Neural cell (in vitro differentiated cells): ENCODE data around the gene COA3. TPM values are rescaled to one million over a fixed set of nuclear protein-coding genes. Genes with fewer than 3 reads are reported as not detected.

ENCODE experiments used
- H2AFZ ChIP-seq: fragments of 200-600, 300-800 bp; sonication (generic), shearing (Covaris generic); 2 replicates; pipeline ENCODE4 v1.6.0; 2014; ENCODE audit warnings: low read depth, mild to moderate bottlenecking, antibody characterized with exemption, low read length, moderate library complexity
- H3F3A ChIP-seq: fragments of 200-600 bp; shearing (Covaris generic); 2 replicates; pipeline ENCODE4 v1.6.1; 2016; ENCODE audit warnings: mild to moderate bottlenecking, moderate library complexity, mixed read lengths, antibody characterized with exemption, low read length; ENCODE audit not compliant: insufficient read depth, poor library complexity, severe bottlenecking
- H3K27ac ChIP-seq: fragments of 200-600, 300-800 bp; sonication (generic), shearing (Covaris generic); 2 replicates; pipeline ENCODE4 v1.5.1; 2014; ENCODE audit warnings: mild to moderate bottlenecking, low read length, moderate library complexity
- H3K27me3 ChIP-seq: fragments of 300-800, 200-600 bp; sonication (generic), shearing (Covaris generic); 2 replicates; pipeline ENCODE4 v1.6.0; 2014; ENCODE audit warnings: mild to moderate bottlenecking, low read depth, low read length, moderate library complexity; ENCODE audit not compliant: insufficient read depth
- H3K36me3 ChIP-seq: fragments of 300-800, 200-600 bp; sonication (generic), shearing (Covaris generic); 2 replicates; pipeline ENCODE4 v1.5.1; 2014; ENCODE audit warnings: mild to moderate bottlenecking, antibody characterized with exemption, low read length, moderate library complexity; ENCODE audit not compliant: insufficient read depth
- H3K4me2 ChIP-seq: fragments of 300-800, 200-600 bp; sonication (generic), shearing (Covaris generic); 2 replicates; pipeline ENCODE4 v1.6.0; 2014; ENCODE audit warnings: mild to moderate bottlenecking, low read length
- H3K4me3 ChIP-seq: fragments of 300-800, 200-600 bp; sonication (generic), shearing (Covaris generic); 2 replicates; pipeline ENCODE4 v1.5.1; 2014; ENCODE audit warnings: mild to moderate bottlenecking, low read length, moderate library complexity
- H3K79me2 ChIP-seq: fragments of 200-600 bp; shearing (Covaris generic); replicated peaks from 2 replicates; pipeline ENCODE4 v1.6.0; 2014; ENCODE audit warnings: mild to moderate bottlenecking, low read length, moderate library complexity; ENCODE audit not compliant: insufficient read depth
- H3K9ac ChIP-seq: fragments of 300-800, 200-600 bp; sonication (generic), shearing (Covaris generic); 2 replicates; pipeline ENCODE4 v1.6.1; 2016; ENCODE audit warnings: mild to moderate bottlenecking, low read length, mixed read lengths
- H3K9me2 ChIP-seq: fragments of 200-600 bp; shearing (Covaris generic); 2 replicates; pipeline ENCODE4 v1.6.1; 2016; ENCODE audit warnings: mild to moderate bottlenecking, low read length, mixed read lengths; ENCODE audit not compliant: insufficient read depth
- H3K9me3 ChIP-seq: fragments of 200-600, 300-800 bp; sonication (generic), shearing (Covaris generic); 2 replicates; pipeline ENCODE4 v1.6.1; 2016; ENCODE audit warnings: mild to moderate bottlenecking, mixed run types, low read length, moderate library complexity, mixed read lengths
- H4K20me1 ChIP-seq: fragments of 200-600 bp; shearing (Covaris generic); 2 replicates; pipeline ENCODE4 v1.6.1; 2016; ENCODE audit warnings: mild to moderate bottlenecking, mixed run types; ENCODE audit not compliant: insufficient read depth
- CTCF ChIP-seq: fragments of 450-650 bp; IDR thresholded peaks from 2 replicates; pipeline ENCODE4 v1.5.1; 2014; ENCODE audit warnings: antibody characterized with exemption, mild to moderate bottlenecking, moderate library complexity; ENCODE audit not compliant: poor library complexity, severe bottlenecking
- EP300 ChIP-seq: fragments of 450-650 bp; conservative IDR thresholded peaks from 2 replicates; pipeline ENCODE4 v1.6.1; 2014; ENCODE audit warnings: antibody characterized with exemption, mild to moderate bottlenecking, moderate library complexity; ENCODE audit not compliant: poor library complexity, severe bottlenecking
- EZH2 ChIP-seq: fragments of 200-600, 300-800 bp; shearing (Covaris generic), sonication (generic); IDR thresholded peaks from 2 replicates; pipeline ENCODE4 v1.6.1; 2014; ENCODE audit warnings: antibody characterized with exemption, low read length, borderline replicate concordance, mild to moderate bottlenecking; ENCODE audit not compliant: insufficient read depth, poor library complexity, severe bottlenecking
- MXI1 ChIP-seq: fragments of 450-650 bp; conservative IDR thresholded peaks from 2 replicates; pipeline ENCODE4 v1.6.1; 2014; ENCODE audit warnings: antibody characterized with exemption, mild to moderate bottlenecking; ENCODE audit not compliant: poor library complexity, severe bottlenecking
- POLR2AphosphoS5 ChIP-seq: IDR thresholded peaks from 2 replicates; pipeline ENCODE4 v1.6.1; 2012
- RAD21 ChIP-seq: fragments of 450-650 bp; conservative IDR thresholded peaks from 2 replicates; pipeline ENCODE4 v1.6.1; 2014; ENCODE audit warnings: antibody characterized with exemption, mild to moderate bottlenecking, moderate library complexity
- REST ChIP-seq: IDR thresholded peaks from 2 replicates; pipeline ENCODE4 v1.6.1; 2012; ENCODE audit warnings: borderline replicate concordance
- SMC3 ChIP-seq: fragments of 450-650 bp; conservative IDR thresholded peaks from 2 replicates; pipeline ENCODE4 v1.6.1; 2014; ENCODE audit warnings: antibody characterized with exemption, mild to moderate bottlenecking, moderate library complexity; ENCODE audit not compliant: poor library complexity
- TAF1 ChIP-seq: IDR thresholded peaks from 2 replicates; pipeline ENCODE4 v1.6.1; 2012; ENCODE audit warnings: low read depth
- polyA minus RNA-seq: library from RNA; depleted of rRNA, polyadenylated mRNA; stranded (reverse); fragments of >200 nt; gene quantifications from 2 replicates; pipeline ENCODE4 v1.2.3, GENCODE V29; 2014
- polyA plus RNA-seq: library from polyadenylated mRNA; depleted of rRNA; stranded (reverse); fragments of >200 nt; gene quantifications from 2 replicates; pipeline ENCODE4 v1.2.3, GENCODE V29; 2014

The COA3 gene
- polyA plus RNA-seq: 222 and 234 TPM in 2 replicates
- 64.6 and 66.2 TPM in 2 replicates for polyA minus RNA-seq

GRCh38 chr17:42798383-42799380 is at the start of gene COA3, which contains the start of gene CNTD1:
Gene COA3 (minus strand): TSS chr17:42798704. CDS start chr17:42798681, 23 bp downstream.
Gene CNTD1 (plus strand): TSS chr17:42798861. CDS start chr17:42799068, 207 bp downstream.
- peak within 1 kb of the TSS; percentile 94 for H2AFZ ChIP-seq
- peak; percentile 61 for TF ChIP-seq REST
- no peak for TF ChIP-seq SMC3
- TF ChIP-seq POLR2AphosphoS5: peak; percentile 85
- TF ChIP-seq TAF1: peak; percentile 58
- TF ChIP-seq MXI1: peak; percentile 71
- TF ChIP-seq EP300: no peak
- no peaks in the 10 kb centered on the region for H3K9me2 ChIP-seq
- H3K27ac ChIP-seq: peak within 1 kb of the TSS; percentile 48
- H3K79me2 ChIP-seq: peaks cover 14% of the 10 kb centered on the region
- H3K9me3 ChIP-seq: no peaks in the 10 kb centered on the region
- H3K4me2 ChIP-seq: peak within 1 kb of the TSS; percentile 83
- no peaks in the 10 kb centered on the region for H3K36me3 ChIP-seq
- H4K20me1 ChIP-seq: no peaks in the 10 kb centered on the region
- H3F3A ChIP-seq: no peaks in the 10 kb centered on the region
- H3K4me3 ChIP-seq: peak within 1 kb of the TSS; percentile 74
- H3K27me3 ChIP-seq: peaks cover 3% of the 10 kb centered on the region
- H3K9ac ChIP-seq: peak within 1 kb of the TSS; percentile 77

GRCh38 chr17:42848093-42848492 is 49.6 kb upstream of the COA3 start:
- Histone ChIP-seq H4K20me1 (no peaks in the 10 kb centered on the region), H3K27ac (no peak overlapping the region)
- TF ChIP-seq MXI1 (no peak), POLR2AphosphoS5 (no peak), EZH2 (no peak), EP300 (no peak)

GRCh38 chr17:42846594-42847280 is 48.2 kb upstream of the COA3 start:
- Histone ChIP-seq H3F3A (no peaks in the 10 kb centered on the region), H3K4me3 (no peak overlapping the region), H3K27me3 (no peaks in the 10 kb centered on the region), H3K79me2 (no peaks in the 10 kb centered on the region), H3K9me3 (no peaks in the 10 kb centered on the region), H3K4me2 (no peak overlapping the region), H3K27ac (no peak overlapping the region), H3K9ac (no peak overlapping the region), H2AFZ (no peak overlapping the region), H3K9me2 (no peaks in the 10 kb centered on the region), H3K36me3 (no peaks in the 10 kb centered on the region), H4K20me1 (no peaks in the 10 kb centered on the region)
- no peak for TF ChIP-seq EZH2
- no peak for TF ChIP-seq TAF1
- TF ChIP-seq EP300: no peak
- no peak for TF ChIP-seq REST
- no peak for TF ChIP-seq MXI1
- no peak for TF ChIP-seq SMC3
- TF ChIP-seq POLR2AphosphoS5: no peak
- TF ChIP-seq CTCF: no peak
- no peak for TF ChIP-seq RAD21

More at GRCh38 chr17:42848093-42848492, 49.6 kb upstream of the COA3 start:
- H3K9me3 ChIP-seq: no peaks in the 10 kb centered on the region
- H2AFZ ChIP-seq: no peak overlapping the region
- no peaks in the 10 kb centered on the region for H3K9me2 ChIP-seq
- H3K36me3 ChIP-seq: no peaks in the 10 kb centered on the region
- H3K79me2 ChIP-seq: no peaks in the 10 kb centered on the region
- no peaks in the 10 kb centered on the region for H3K27me3 ChIP-seq
- no peak overlapping the region for H3K4me3 ChIP-seq
- no peak overlapping the region for H3K9ac ChIP-seq
- no peak overlapping the region for H3K4me2 ChIP-seq
- H3F3A ChIP-seq: no peaks in the 10 kb centered on the region
